Nephron (organoid): Measurements from ENCODE around the gene TRMT61A.

Experiments used
- H3K27ac Mint-ChIP-seq, 3 experiments: 2 replicates each; pipeline ENCODE4 v1.8.0; 2020; ENCODE audit warnings: mixed read lengths in 3 of 3, mild to moderate bottlenecking in 2 of 3, moderate library complexity in 1 of 3
- H3K27me3 Mint-ChIP-seq: 2 replicates; pipeline ENCODE4 v1.8.0; 2021; ENCODE audit warnings: low read depth, mild to moderate bottlenecking, moderate library complexity, mixed read lengths
- H3K36me3 Mint-ChIP-seq: 2 replicates; pipeline ENCODE4 v1.8.0; 2020; ENCODE audit warnings: low read depth, mixed read lengths
- H3K4me1 Mint-ChIP-seq: 2 replicates; pipeline ENCODE4 v1.8.0; 2020; ENCODE audit warnings: mixed read lengths
- H3K4me3 Mint-ChIP-seq, 3 experiments: 2 replicates each; pipeline ENCODE4 v1.8.0; 2020; ENCODE audit warnings: mild to moderate bottlenecking in 3 of 3, mixed read lengths in 3 of 3, moderate library complexity in 2 of 3
- H3K9me3 Mint-ChIP-seq: 2 replicates; pipeline ENCODE4 v1.8.0; 2020; ENCODE audit warnings: mixed read lengths
- TF ChIP-seq, protein P1 (sequence below), 3 experiments: fragments of 200-600 bp; sonication (generic); IDR thresholded peaks; one replicate each; pipeline ENCODE4 v1.5.0; 2021; ENCODE audit warnings: antibody characterized with exemption in 3 of 3; ENCODE audit not compliant: unreplicated experiment in 3 of 3

TRMT61A gene

DNA sequence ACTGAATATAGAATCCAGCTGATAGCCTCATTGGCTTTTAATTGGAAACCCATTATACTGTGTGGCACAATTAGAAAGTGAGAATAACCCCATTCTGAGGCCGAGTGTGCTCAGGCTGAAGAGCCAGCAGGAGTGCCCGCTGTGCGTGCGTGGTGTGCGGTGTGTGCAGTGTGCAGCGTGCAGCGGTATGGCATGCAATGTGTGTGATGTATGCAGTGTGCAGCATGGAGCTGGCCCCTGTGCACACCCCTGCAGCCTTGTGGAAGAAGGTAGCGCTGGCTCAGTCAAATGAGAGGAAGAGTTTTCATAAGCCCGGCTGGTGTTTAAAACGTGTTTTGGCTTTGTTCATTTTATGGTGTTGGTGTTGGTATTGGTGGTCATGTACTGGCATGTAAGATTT lies 29.3 kb upstream of the TRMT61A start:
- Mint-ChIP-seq H3K27ac (peak overlapping the region in 2 of 3 experiments; percentile 3 to 21), H3K27me3 (no peaks in the 10 kb centered on the region), H3K4me3 (no peak overlapping the region), H3K36me3 (peaks cover 44% of the 10 kb centered on the region), H3K9me3 (no peaks in the 10 kb centered on the region), H3K4me1 (peaks cover 5% of the 10 kb centered on the region)
- TF ChIP-seq, protein P1, sequence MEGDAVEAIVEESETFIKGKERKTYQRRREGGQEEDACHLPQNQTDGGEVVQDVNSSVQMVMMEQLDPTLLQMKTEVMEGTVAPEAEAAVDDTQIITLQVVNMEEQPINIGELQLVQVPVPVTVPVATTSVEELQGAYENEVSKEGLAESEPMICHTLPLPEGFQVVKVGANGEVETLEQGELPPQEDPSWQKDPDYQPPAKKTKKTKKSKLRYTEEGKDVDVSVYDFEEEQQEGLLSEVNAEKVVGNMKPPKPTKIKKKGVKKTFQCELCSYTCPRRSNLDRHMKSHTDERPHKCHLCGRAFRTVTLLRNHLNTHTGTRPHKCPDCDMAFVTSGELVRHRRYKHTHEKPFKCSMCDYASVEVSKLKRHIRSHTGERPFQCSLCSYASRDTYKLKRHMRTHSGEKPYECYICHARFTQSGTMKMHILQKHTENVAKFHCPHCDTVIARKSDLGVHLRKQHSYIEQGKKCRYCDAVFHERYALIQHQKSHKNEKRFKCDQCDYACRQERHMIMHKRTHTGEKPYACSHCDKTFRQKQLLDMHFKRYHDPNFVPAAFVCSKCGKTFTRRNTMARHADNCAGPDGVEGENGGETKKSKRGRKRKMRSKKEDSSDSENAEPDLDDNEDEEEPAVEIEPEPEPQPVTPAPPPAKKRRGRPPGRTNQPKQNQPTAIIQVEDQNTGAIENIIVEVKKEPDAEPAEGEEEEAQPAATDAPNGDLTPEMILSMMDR (IDR thresholded peaks at IDR 0.05; ENCODE audit: unreplicated experiment in 3 of 3) = no peak

- H3K4me1 Mint-ChIP-seq = peaks cover 5% of the 10 kb centered on the region
- H3K27me3 Mint-ChIP-seq = no peaks in the 10 kb centered on the region
- H3K9me3 Mint-ChIP-seq = no peaks in the 10 kb centered on the region
- H3K4me3 Mint-ChIP-seq = no peak overlapping the region
- TF ChIP-seq, protein P1 (IDR thresholded peaks at IDR 0.05; ENCODE audit: unreplicated experiment in 3 of 3) = peak; percentile 90 to 96 (median 93)
- H3K36me3 Mint-ChIP-seq = peaks cover 46% of the 10 kb centered on the region
- peak overlapping the region; percentile 3 to 26 (median 21) for H3K27ac Mint-ChIP-seq
These were observed 28.6 kb upstream of the TRMT61A start for GRCh38 chr14:103500148-103500990.

- Mint-ChIP-seq H3K4me1 (peaks cover 5% of the 10 kb centered on the region), H3K27ac (no peak overlapping the region), H3K4me3 (no peak overlapping the region), H3K27me3 (no peaks in the 10 kb centered on the region), H3K36me3 (peaks cover 48% of the 10 kb centered on the region), H3K9me3 (no peaks in the 10 kb centered on the region)
- TF ChIP-seq, protein P1 (IDR thresholded peaks at IDR 0.05; ENCODE audit: unreplicated experiment in 3 of 3) = no peak
These were observed 27.7 kb upstream of the TRMT61A start for GRCh38 chr14:103501041-103501870.

- TF ChIP-seq, protein P1 (IDR thresholded peaks at IDR 0.05; ENCODE audit: unreplicated experiment in 3 of 3) = no peak
- Mint-ChIP-seq H3K4me1 (peaks cover 5% of the 10 kb centered on the region), H3K36me3 (peaks cover 52% of the 10 kb centered on the region), H3K27me3 (no peaks in the 10 kb centered on the region), H3K4me3 (no peak overlapping the region), H3K9me3 (no peaks in the 10 kb centered on the region), H3K27ac (no peak overlapping the region)
These were observed 26.9 kb upstream of the TRMT61A start for GRCh38 chr14:103501921-103502669.

DNA sequence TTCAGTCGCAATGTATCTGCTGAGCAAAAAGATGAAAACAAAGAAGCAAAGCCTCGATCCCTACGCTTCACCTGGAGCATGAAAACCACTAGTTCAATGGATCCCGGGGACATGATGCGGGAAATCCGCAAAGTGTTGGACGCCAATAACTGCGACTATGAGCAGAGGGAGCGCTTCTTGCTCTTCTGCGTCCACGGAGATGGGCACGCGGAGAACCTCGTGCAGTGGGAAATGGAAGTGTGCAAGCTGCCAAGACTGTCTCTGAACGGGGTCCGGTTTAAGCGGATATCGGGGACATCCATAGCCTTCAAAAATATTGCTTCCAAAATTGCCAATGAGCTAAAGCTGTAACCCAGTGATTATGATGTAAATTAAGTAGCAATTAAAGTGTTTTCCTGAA lies 26.1 kb upstream of the TRMT61A start:
- peaks cover 55% of the 10 kb centered on the region for H3K36me3 Mint-ChIP-seq
- no peaks in the 10 kb centered on the region for H3K9me3 Mint-ChIP-seq
- H3K4me1 Mint-ChIP-seq = peaks cover 5% of the 10 kb centered on the region

More for the DNA sequence above, 26.1 kb upstream of the TRMT61A start:
- H3K27me3 Mint-ChIP-seq = no peaks in the 10 kb centered on the region
- H3K27ac Mint-ChIP-seq = no peak overlapping the region
- TF ChIP-seq, protein P1 (IDR thresholded peaks at IDR 0.05; ENCODE audit: unreplicated experiment in 3 of 3) = no peak
- H3K4me3 Mint-ChIP-seq = no peak overlapping the region
